ENCODE measurements around the gene VEGFC. TPM values are rescaled to one million over a fixed set of nuclear protein-coding genes. Genes with fewer than 3 reads are reported as not detected.
A peak's percentile ranks its signal among the peaks of the same experiment; 100 is the strongest.

Gene VEGFC
- total and polyA plus RNA-seq, 9 donors: 3.2 to 19.5 (median 5.4) TPM

DNA sequence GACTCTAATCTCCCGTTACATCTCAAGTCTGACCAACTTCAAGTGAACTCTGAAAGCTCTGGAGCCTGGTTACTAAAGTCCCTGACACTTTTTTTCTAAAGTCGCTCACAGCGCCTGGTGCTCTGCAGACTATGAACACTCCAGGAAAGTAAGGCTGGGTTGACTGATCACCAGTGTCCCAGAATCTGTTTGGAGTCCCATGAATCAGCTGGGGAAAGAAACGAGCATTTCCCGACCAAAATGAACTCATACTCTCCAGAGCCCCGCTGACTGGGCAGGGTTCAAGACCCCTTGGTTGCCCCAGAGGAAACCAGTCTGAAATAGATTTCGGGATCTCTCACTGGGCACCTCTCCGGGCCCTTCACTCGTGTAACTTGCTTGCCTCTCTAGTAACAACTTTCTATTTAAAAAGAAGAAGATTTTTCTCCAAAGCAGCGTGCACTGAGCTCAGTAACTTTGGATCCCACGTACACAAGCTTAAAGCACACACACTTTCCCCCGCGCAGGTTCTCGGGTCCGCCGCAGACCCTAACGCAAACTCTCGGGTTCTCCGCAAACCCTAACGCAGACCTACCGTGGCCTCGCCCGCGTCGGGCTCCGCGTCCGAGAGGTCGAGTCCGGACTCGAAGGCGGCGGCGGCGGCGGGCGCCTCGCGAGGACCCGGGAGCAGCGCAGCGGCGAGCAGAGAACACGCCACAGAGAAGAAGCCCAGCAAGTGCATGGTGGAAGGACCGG, 964 bp downstream of the VEGFC start:
- WGBS, 3 donors: 1 to 2% (median 2%) methylated on average over 44 to 45 of the region's 45 CpGs
- intact Hi-C loops (cut with DNase I): loop anchor here in 2 of 4 donors (10.0 kb wide), 1 partner anchor 227 kb away; no protein-coding TSS in a partner anchor
- peak in 4 of 5 donors; percentile 10 to 48 (median 18) for DNase-seq

DNA sequence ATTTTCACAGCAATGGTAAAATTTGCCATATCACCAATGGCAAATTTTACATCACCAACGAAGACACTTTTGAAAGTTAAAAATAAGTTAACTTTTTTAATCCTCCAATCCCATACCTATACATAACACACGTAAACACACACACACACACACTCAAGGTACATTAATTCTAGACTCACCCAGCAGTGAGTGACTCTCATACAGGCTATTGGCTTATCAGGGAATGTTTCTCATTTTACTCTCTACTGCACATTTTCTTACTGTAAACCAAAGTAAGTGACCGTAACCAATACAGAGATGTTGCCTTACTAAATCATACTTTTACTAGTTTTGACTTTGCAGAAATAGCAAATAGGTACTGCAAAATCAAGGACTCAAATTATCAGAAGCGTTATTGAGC, 2.3 kb downstream of the VEGFC start:
- WGBS, 3 donors: 90 to 96% (median 91%) methylated on average over 4 of the region's 4 CpGs
- no peaks in the 10 kb centered on the region for H3K27me3 ChIP-seq
- TF ChIP-seq EP300 (IDR thresholded peaks at IDR 0.05) (no peak), POLR2A (IDR thresholded peaks at IDR 0.05) (no peak)
- TF ChIP-seq, protein P1, sequence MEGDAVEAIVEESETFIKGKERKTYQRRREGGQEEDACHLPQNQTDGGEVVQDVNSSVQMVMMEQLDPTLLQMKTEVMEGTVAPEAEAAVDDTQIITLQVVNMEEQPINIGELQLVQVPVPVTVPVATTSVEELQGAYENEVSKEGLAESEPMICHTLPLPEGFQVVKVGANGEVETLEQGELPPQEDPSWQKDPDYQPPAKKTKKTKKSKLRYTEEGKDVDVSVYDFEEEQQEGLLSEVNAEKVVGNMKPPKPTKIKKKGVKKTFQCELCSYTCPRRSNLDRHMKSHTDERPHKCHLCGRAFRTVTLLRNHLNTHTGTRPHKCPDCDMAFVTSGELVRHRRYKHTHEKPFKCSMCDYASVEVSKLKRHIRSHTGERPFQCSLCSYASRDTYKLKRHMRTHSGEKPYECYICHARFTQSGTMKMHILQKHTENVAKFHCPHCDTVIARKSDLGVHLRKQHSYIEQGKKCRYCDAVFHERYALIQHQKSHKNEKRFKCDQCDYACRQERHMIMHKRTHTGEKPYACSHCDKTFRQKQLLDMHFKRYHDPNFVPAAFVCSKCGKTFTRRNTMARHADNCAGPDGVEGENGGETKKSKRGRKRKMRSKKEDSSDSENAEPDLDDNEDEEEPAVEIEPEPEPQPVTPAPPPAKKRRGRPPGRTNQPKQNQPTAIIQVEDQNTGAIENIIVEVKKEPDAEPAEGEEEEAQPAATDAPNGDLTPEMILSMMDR (IDR thresholded peaks at IDR 0.05): no peak
- no peak overlapping the region for H3K4me3 ChIP-seq
- H3K4me1 ChIP-seq (ENCODE audit: insufficient read depth): peaks cover 3% of the 10 kb centered on the region
- no peaks in the 10 kb centered on the region for H3K36me3 ChIP-seq
- no peaks in the 10 kb centered on the region for H3K9me3 ChIP-seq
- intact Hi-C loops (cut with DNase I): loop anchor here in 2 of 4 donors (10.0 kb wide), 1 partner anchor 226 kb away; no protein-coding TSS in a partner anchor
- H3K27ac ChIP-seq: no peak overlapping the region
- DNase-seq: no peak

More for the DNA sequence above, 964 bp downstream of the VEGFC start:
- Histone ChIP-seq H3K4me3 (peak overlapping the region; percentile 73), H3K27ac (peak overlapping the region in 1 of 2 donors; percentile 74), H3K36me3 (no peaks in the 10 kb centered on the region), H3K27me3 (no peaks in the 10 kb centered on the region), H3K4me1 (ENCODE audit: insufficient read depth) (peaks cover 3% of the 10 kb centered on the region), H3K9me3 (no peaks in the 10 kb centered on the region)
- TF ChIP-seq POLR2A (IDR thresholded peaks at IDR 0.05): no peak

DNA sequence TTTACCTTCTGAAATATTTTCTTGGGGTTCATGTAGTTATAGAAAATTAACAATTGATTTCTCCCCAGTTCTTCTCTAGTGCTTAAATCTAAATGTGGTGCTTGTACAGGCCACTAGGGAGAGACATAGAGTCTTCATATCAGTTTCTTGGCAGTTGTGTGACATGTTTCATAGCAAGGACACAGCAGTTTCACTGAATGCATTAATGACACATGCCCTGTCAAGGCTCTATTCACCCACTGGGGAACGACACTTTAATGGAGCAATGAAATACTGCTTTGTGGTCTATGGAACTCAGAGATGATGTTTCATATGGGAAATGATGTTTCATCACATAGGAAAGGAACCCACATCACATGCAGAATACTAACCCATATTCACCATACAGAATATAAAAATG, 2.8 kb downstream of the VEGFC start:
- Histone ChIP-seq H3K27me3 (no peaks in the 10 kb centered on the region), H3K9me3 (no peaks in the 10 kb centered on the region), H3K36me3 (no peaks in the 10 kb centered on the region), H3K27ac (no peak overlapping the region), H3K4me1 (ENCODE audit: insufficient read depth) (peaks cover 3% of the 10 kb centered on the region), H3K4me3 (no peak overlapping the region)
- intact Hi-C loops (cut with DNase I): loop anchor here in 2 of 4 donors (10.0 kb wide), 1 partner anchor 225 kb away; no protein-coding TSS in a partner anchor
- DNase-seq: no peak
- TF ChIP-seq, protein P1 (IDR thresholded peaks at IDR 0.05): peak in 1 of 3 donors; percentile 30
- TF ChIP-seq EP300 (IDR thresholded peaks at IDR 0.05) (no peak), POLR2A (IDR thresholded peaks at IDR 0.05) (no peak)
- 61 to 72% (median 64%) methylated on average over 1 of the region's 1 CpG for WGBS, 3 donors

DNA sequence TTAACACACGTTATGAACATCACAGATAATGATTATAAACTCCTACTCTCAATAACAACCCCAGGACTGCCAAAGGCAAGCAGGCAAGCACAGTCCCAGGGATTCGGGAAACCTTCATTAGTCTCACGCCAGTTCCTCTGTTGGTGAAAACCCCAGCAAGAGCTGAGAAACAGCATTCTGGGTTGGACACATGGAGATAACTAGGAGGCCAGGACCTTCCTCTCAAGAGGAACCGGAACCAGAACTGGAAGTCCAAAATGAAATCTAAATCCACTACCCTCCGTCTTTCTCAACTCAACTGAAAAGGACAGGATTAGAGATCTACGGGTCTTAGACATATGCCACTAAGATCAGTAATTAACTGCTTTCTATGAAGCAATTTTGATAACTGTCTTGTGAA, 3.8 kb downstream of the VEGFC start:
- DNase-seq: no peak
- Histone ChIP-seq H3K27me3 (no peaks in the 10 kb centered on the region), H3K4me1 (ENCODE audit: insufficient read depth) (peaks cover 2% of the 10 kb centered on the region), H3K27ac (no peak overlapping the region), H3K4me3 (no peak overlapping the region), H3K36me3 (no peaks in the 10 kb centered on the region), H3K9me3 (no peaks in the 10 kb centered on the region)
- WGBS, 3 donors: 87 to 94% (median 93%) methylated on average over 6 of the region's 6 CpGs
- TF ChIP-seq POLR2A (IDR thresholded peaks at IDR 0.05): no peak
- TF ChIP-seq EP300 (IDR thresholded peaks at IDR 0.05): no peak
- TF ChIP-seq, protein P1 (IDR thresholded peaks at IDR 0.05): no peak
- intact Hi-C loops (cut with DNase I): no loop called here

DNA sequence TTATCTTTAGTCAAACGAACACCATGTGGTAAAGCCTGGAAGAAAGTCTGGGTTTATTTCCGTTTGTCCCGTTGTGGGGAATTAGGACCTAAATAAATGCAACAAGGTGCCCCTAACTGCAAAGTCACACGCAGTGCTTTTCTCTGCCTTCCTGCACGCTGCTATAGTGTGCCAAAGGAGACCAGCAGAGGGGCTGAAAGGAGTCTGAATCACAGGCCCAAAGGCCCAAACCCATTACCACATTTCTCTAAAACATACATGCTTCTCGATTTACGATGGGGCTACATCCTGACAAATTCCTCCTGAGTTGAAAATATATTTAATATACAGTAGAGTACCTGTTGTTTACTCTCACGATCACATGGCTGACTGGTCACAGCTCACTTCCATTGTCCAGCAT, 4.5 kb downstream of the VEGFC start:
- no peak for DNase-seq
- Histone ChIP-seq H3K27me3 (no peaks in the 10 kb centered on the region), H3K4me3 (no peak overlapping the region), H3K36me3 (no peaks in the 10 kb centered on the region), H3K4me1 (ENCODE audit: insufficient read depth) (no peaks in the 10 kb centered on the region), H3K27ac (no peak overlapping the region), H3K9me3 (no peaks in the 10 kb centered on the region)
- TF ChIP-seq POLR2A (IDR thresholded peaks at IDR 0.05) (no peak), EP300 (IDR thresholded peaks at IDR 0.05) (no peak)
- TF ChIP-seq, protein P1 (IDR thresholded peaks at IDR 0.05): no peak
- intact Hi-C loops (cut with DNase I): no loop called here
- 91 to 93% (median 93%) methylated on average over 8 of the region's 8 CpGs for WGBS, 3 donors

Data from ovary (tissue), 9 donors.